Ovary (tissue), 9 donors: ENCODE data around the gene KIF5B. TPM values are rescaled to one million over a fixed set of nuclear protein-coding genes. Genes with fewer than 3 reads are reported as not detected.
"Not testable (repeated sequence)": the region's sequence is repeated elsewhere in the genome, so short reads cannot be mapped to it uniquely, and the experiment has no call there.

Source experiments
- DNase-seq, 5 donors: peaks; one replicate each; pipeline ENCODE4 v3.0.0-alpha.2; 2019 to 2020
- H3K27ac ChIP-seq, 2 donors: fragments of 200-600 bp; one replicate each; pipeline versions ENCODE4 v1.5.1 to v1.8.0; 2019 to 2022
- H3K27me3 ChIP-seq: fragments of 200-600 bp; one replicate; pipeline ENCODE4 v1.8.0; 2022
- H3K36me3 ChIP-seq: fragments of 200-600 bp; sonication (generic); one replicate; pipeline ENCODE4 v1.5.1; 2019
- H3K4me1 ChIP-seq: one replicate; pipeline ENCODE4 v1.8.1; 2013; ENCODE audit warnings: mild to moderate bottlenecking, moderate library complexity; ENCODE audit not compliant: insufficient read depth
- H3K4me3 ChIP-seq: fragments of 200-600 bp; sonication (generic); one replicate; pipeline ENCODE4 v1.5.1; 2017
- H3K9me3 ChIP-seq, 2 donors: fragments of 200-600 bp in 1 of 2; sonication (generic) in 1 of 2; one replicate each; pipeline versions ENCODE4 v1.5.1 to v1.8.1; 2013 to 2019; ENCODE audit warnings: mild to moderate bottlenecking in 1 of 2, moderate library complexity in 1 of 2
- EP300 ChIP-seq: sonication (generic); formaldehyde crosslinking; IDR thresholded peaks from one replicate; pipeline ENCODE4 v1.6.1; 2017; ENCODE audit warnings: antibody characterized with exemption
- POLR2A ChIP-seq: fragments of 450-650 bp; IDR thresholded peaks from one replicate; pipeline ENCODE4 v1.6.1; 2017; ENCODE audit warnings: antibody characterized with exemption, mild to moderate bottlenecking, moderate library complexity
- WGBS, 3 donors: extraction: QIAGEN DNeasy Blood & Tissue Kit in 1 of 3; methylation state at CpG; one replicate each; pipeline versions ENCODE4 v1.1.5 to v1.1.7; 2013 to 2017; 5-methylcytosine and 5-hydroxymethylcytosine counted together
- intact Hi-C, 4 donors: fragments of 100-400 bp; cut with DNase I; formaldehyde crosslinking; loops; one replicate each; pipeline versions ENCODE4 v1.11.0 to v1.15.1; 2022 to 2023
- polyA plus RNA-seq, 2 donors: library from polyadenylated mRNA; stranded (reverse); fragments of 200-250 nt in 1 of 2; fragments of 350-450 nt in 1 of 2; fragmentation: Illumina TruSeq in 1 of 2; extraction: RNeasy Lipid Tissue Mini Kit (QIAGEN cat#74804) in 1 of 2; gene quantifications; one replicate each; pipeline ENCODE4 v1.2.3, GENCODE V29; 2013 to 2014
- total RNA-seq, 7 donors: library from RNA; depleted of rRNA in 2 of 7; stranded (reverse); fragments of >200 nt in 2 of 7; fragmentation: NEBNext Ultra II Directional in 3 of 7; extraction: Animal tissue kit (Norgen Biotek cat#: 25700) in 3 of 7; gene quantifications; one replicate each; pipeline versions ENCODE4 v1.1.0 to v1.2.4, GENCODE V29; 2016 to 2023
- TF ChIP-seq, protein P1 (sequence below), 3 donors: fragments of 450-650 bp in 2 of 3; fragments of 200-600 bp in 1 of 3; IDR thresholded peaks; one replicate each; pipeline versions ENCODE4 v1.5.1 to v1.8.0; 2016 to 2022; ENCODE audit warnings: antibody characterized with exemption in 3 of 3, mild to moderate bottlenecking in 1 of 3
- donor health status: DM: no; HTN: no; CAD: no; lungs with moderate emphysema.
- donor health status: DM: no; HTN: no; CAD: no.
- donor health status: Bipolar disorder and iron deficiency.
- donor health status: DM: yes; HTN: yes; CAD: no.
- donor health status: DM: no; HTN: no; CAD: no.
- donor health status: DM: yes; HTN: yes; CAD: no.

Gene KIF5B
- total and polyA plus RNA-seq, 9 donors: 29.0 to 95.8 (median 62.3) TPM

GRCh38 chr10:32055478-32056135 lies 618 bp downstream of the KIF5B start:
- DNase-seq: peak; percentile 53 to 75 (median 67)
- H3K4me1 ChIP-seq: peaks cover 6% of the 10 kb centered on the region
- H3K4me3 ChIP-seq: peak overlapping the region; percentile 97
- intact Hi-C loops: loop anchor here in 1 of 4 donors (10.0 kb wide), 1 partner anchor 289 kb away; the partner anchor contains the start of gene EPC1
- no peaks in the 10 kb centered on the region for H3K9me3 ChIP-seq
- no peaks in the 10 kb centered on the region for H3K36me3 ChIP-seq
- TF ChIP-seq POLR2A: peak; percentile 35
- TF ChIP-seq, protein P1, sequence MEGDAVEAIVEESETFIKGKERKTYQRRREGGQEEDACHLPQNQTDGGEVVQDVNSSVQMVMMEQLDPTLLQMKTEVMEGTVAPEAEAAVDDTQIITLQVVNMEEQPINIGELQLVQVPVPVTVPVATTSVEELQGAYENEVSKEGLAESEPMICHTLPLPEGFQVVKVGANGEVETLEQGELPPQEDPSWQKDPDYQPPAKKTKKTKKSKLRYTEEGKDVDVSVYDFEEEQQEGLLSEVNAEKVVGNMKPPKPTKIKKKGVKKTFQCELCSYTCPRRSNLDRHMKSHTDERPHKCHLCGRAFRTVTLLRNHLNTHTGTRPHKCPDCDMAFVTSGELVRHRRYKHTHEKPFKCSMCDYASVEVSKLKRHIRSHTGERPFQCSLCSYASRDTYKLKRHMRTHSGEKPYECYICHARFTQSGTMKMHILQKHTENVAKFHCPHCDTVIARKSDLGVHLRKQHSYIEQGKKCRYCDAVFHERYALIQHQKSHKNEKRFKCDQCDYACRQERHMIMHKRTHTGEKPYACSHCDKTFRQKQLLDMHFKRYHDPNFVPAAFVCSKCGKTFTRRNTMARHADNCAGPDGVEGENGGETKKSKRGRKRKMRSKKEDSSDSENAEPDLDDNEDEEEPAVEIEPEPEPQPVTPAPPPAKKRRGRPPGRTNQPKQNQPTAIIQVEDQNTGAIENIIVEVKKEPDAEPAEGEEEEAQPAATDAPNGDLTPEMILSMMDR (IDR thresholded peaks at IDR 0.05): no peak
- peak overlapping the region; percentile 96 to 97 for H3K27ac ChIP-seq
- H3K27me3 ChIP-seq: no peaks in the 10 kb centered on the region
- 0 to 1% (median 0%) methylated on average over 51 to 59 of the region's 59 CpGs for WGBS, 3 donors

DNA sequence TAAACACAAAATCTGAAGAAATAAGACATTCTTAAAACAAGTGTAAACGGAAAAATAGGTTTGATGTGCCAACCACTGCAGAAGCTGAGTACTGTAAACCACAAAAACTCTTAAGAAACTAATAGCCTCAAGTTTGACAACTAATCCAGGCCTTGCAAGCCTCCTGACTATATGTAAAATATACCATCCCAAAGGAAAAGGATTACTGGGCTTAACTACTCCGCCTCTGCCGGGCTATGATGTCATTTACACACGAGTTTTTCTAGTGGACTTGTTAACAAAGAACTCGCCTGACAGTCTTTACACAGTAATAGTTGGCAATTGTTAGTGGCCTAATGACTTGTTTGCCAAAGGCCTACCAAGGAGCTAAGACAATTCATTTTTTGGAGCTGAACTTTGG lies 2.1 kb downstream of the KIF5B start:
- Histone ChIP-seq H3K27ac (no peak overlapping the region), H3K9me3 (no peaks in the 10 kb centered on the region), H3K36me3 (no peaks in the 10 kb centered on the region), H3K27me3 (no peaks in the 10 kb centered on the region), H3K4me1 (peaks cover 6% of the 10 kb centered on the region), H3K4me3 (peak overlapping the region; percentile 97)
- no peak for DNase-seq
- intact Hi-C loops: loop anchor here in 1 of 4 donors (10.0 kb wide), 1 partner anchor 291 kb away; the partner anchor contains the start of gene EPC1
- TF ChIP-seq, protein P1 (IDR thresholded peaks at IDR 0.05): no peak
- TF ChIP-seq POLR2A (no peak), EP300 (no peak)
- 5 to 12% (median 6%) methylated on average over 5 of the region's 5 CpGs for WGBS, 3 donors

DNA sequence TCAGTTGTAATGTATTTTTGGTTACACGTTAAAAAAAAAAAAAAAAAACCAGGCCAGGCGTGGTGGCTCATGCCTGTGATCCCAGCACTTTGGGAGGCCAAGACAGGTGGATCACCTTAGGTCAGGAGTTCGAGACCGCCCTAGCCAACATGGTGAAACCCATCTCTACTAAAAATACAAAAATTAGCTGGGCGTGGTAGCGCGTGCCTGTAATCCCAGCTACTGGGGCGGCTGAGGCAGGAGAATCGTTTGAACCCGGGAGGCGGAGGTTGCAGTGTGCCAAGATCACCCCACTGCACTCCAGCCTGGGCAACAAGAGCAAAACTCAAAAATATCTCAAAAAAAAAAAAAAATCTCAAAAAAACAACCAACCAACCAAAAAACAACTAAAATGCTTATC lies 2.8 kb downstream of the KIF5B start:
- WGBS, 3 donors: 77 to 83% (median 82%) methylated on average over 11 of the region's 11 CpGs
- peak overlapping the region; percentile 97 for H3K4me3 ChIP-seq
- intact Hi-C loops: loop anchor here in 1 of 4 donors (10.0 kb wide), 1 partner anchor 291 kb away; the partner anchor contains the start of gene EPC1
- H3K27ac ChIP-seq, H3K9me3 ChIP-seq, H3K36me3 ChIP-seq, H3K27me3 ChIP-seq, H3K4me1 ChIP-seq, DNase-seq: not testable (repeated sequence)

- peaks cover 5% of the 10 kb centered on the region for H3K4me1 ChIP-seq
- H3K27me3 ChIP-seq: no peaks in the 10 kb centered on the region
- TF ChIP-seq, protein P1 (IDR thresholded peaks at IDR 0.05): no peak
- TF ChIP-seq EP300 (no peak), POLR2A (no peak)
- DNase-seq: no peak
- 12 to 27% (median 24%) methylated on average over 3 of the region's 3 CpGs for WGBS, 3 donors
- H3K4me3 ChIP-seq: peak overlapping the region; percentile 13
- no peaks in the 10 kb centered on the region for H3K36me3 ChIP-seq
- intact Hi-C loops: loop anchor here in 1 of 4 donors (10.0 kb wide), 1 partner anchor 293 kb away; the partner anchor contains the start of gene EPC1
- no peaks in the 10 kb centered on the region for H3K9me3 ChIP-seq
- no peak overlapping the region for H3K27ac ChIP-seq
Measured at GRCh38 chr10:32051926-32052325, 4.3 kb downstream of the KIF5B start.

DNA sequence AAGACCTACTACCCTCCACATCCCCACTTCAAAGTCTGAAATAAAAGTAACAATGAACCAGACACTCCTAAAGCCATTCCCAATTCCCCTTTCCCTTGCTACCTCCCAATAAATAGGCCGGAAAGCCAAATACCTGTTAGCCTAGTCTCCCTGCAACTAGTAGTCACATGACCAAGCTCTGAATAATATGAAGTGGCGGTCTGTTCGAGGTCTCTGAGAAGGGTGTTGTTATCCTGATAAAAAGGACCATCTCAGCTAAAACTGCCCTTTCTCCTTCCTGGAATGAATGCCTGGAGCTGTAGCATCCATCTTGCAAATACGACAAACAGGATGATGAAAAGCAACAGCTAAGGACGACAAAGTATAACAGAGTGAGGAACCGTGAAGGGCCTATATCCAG lies 6.0 kb downstream of the KIF5B start:
- H3K4me3 ChIP-seq: no peak overlapping the region
- no peak for DNase-seq
- no peaks in the 10 kb centered on the region for H3K9me3 ChIP-seq
- intact Hi-C loops: loop anchor here in 1 of 4 donors (10.0 kb wide), 1 partner anchor 295 kb away; the partner anchor contains the start of gene EPC1
- TF ChIP-seq EP300 (no peak), POLR2A (no peak)
- TF ChIP-seq, protein P1 (IDR thresholded peaks at IDR 0.05): no peak
- H3K27me3 ChIP-seq: no peaks in the 10 kb centered on the region
- WGBS, 3 donors: 60 to 70% (median 63%) methylated on average over 6 of the region's 6 CpGs
- H3K4me1 ChIP-seq: peaks cover 5% of the 10 kb centered on the region
- no peak overlapping the region for H3K27ac ChIP-seq
- H3K36me3 ChIP-seq: no peaks in the 10 kb centered on the region
